ENCODE measurements around the gene ARSB.
"Not testable (repeated sequence)": the region's sequence is repeated elsewhere in the genome, so short reads cannot be mapped to it uniquely, and the experiment has no call there.

ARSB gene

GRCh38 chr5:78907255-78907891, 77.7 kb downstream of the ARSB start:
- in situ Hi-C loops (cut with MboI; ENCODE audit: low sequenced_read_pairs) = no loop called here

- in situ Hi-C loops (cut with MboI; ENCODE audit: low sequenced_read_pairs) = no loop called here
These were observed 79.8 kb downstream of the ARSB start for GRCh38 chr5:78905084-78905938.

- in situ Hi-C loops (cut with MboI; ENCODE audit: low sequenced_read_pairs) = no loop called here
These were observed 81.2 kb downstream of the ARSB start for GRCh38 chr5:78903861-78904260.

- in situ Hi-C loops (cut with MboI; ENCODE audit: low sequenced_read_pairs) = no loop called here
These were observed 81.8 kb downstream of the ARSB start for GRCh38 chr5:78903353-78903752.

GRCh38 chr5:78899922-78900362, 85.2 kb downstream of the ARSB start:
- in situ Hi-C loops (cut with MboI; ENCODE audit: low sequenced_read_pairs) = no loop called here

GRCh38 chr5:78896132-78896531, 89.0 kb downstream of the ARSB start:
- in situ Hi-C loops (cut with MboI; ENCODE audit: low sequenced_read_pairs) = no loop called here

GRCh38 chr5:78895616-78896015, 89.5 kb downstream of the ARSB start:
- in situ Hi-C loops (cut with MboI; ENCODE audit: low sequenced_read_pairs) = no loop called here

GRCh38 chr5:78893940-78894677, 91.0 kb downstream of the ARSB start:
- in situ Hi-C loops (cut with MboI; ENCODE audit: low sequenced_read_pairs) = no loop called here

GRCh38 chr5:78890667-78891379, 94.3 kb downstream of the ARSB start:
- in situ Hi-C loops (cut with MboI; ENCODE audit: low sequenced_read_pairs) = no loop called here

GRCh38 chr5:78889369-78890140, 95.6 kb downstream of the ARSB start:
- in situ Hi-C loops (cut with MboI; ENCODE audit: low sequenced_read_pairs) = no loop called here

- in situ Hi-C loops (cut with MboI; ENCODE audit: low sequenced_read_pairs) = no loop called here
These were observed 96.3 kb downstream of the ARSB start for GRCh38 chr5:78888580-78889368.

- in situ Hi-C loops (cut with MboI; ENCODE audit: low sequenced_read_pairs) = no loop called here
These were observed 97.6 kb downstream of the ARSB start for GRCh38 chr5:78887384-78888118.

GRCh38 chr5:78886341-78887230, 98.5 kb downstream of the ARSB start:
- in situ Hi-C loops (cut with MboI; ENCODE audit: low sequenced_read_pairs) = no loop called here

- in situ Hi-C loops (cut with MboI; ENCODE audit: low sequenced_read_pairs) = no loop called here
These were observed 103.2 kb downstream of the ARSB start for GRCh38 chr5:78881884-78882283.

GRCh38 chr5:78879516-78879915, 105.6 kb downstream of the ARSB start:
- in situ Hi-C loops (cut with MboI; ENCODE audit: low sequenced_read_pairs) = no loop called here

GRCh38 chr5:78866076-78866475, 119.0 kb downstream of the ARSB start:
- in situ Hi-C loops (cut with MboI; ENCODE audit: low sequenced_read_pairs) = not testable (repeated sequence)

GRCh38 chr5:78858364-78858763, 126.7 kb downstream of the ARSB start:
- in situ Hi-C loops (cut with MboI; ENCODE audit: low sequenced_read_pairs) = no loop called here

GRCh38 chr5:78855026-78855425, 130.1 kb downstream of the ARSB start:
- in situ Hi-C loops (cut with MboI; ENCODE audit: low sequenced_read_pairs) = no loop called here

Data from hTERT RPE-1 (cell line).